MCF 10A (cell line): ENCODE data around the gene ZNF148. TPM values are rescaled to one million over a fixed set of nuclear protein-coding genes. Genes with fewer than 3 reads are reported as not detected.
A peak's percentile ranks its signal among the peaks of the same experiment; 100 is the strongest.

Experiments
- BruUV-seq: library from RNA; stranded (reverse); fragments of 400-500 nt; replicated peaks from 2 replicates; lab custom pipeline; 2021; lab: Mats Ljungman, UMichigan
- CTCF ChIA-PET: fragments of 300-600 bp; sonication (Branson Sonifier 250); formaldehyde crosslinking; extraction: SDS; loops from one replicate; lab custom pipeline; 2021; ENCODE audit warnings: antibody characterized with exemption, inconsistent platforms; lab: Yijun Ruan, JAX
- POLR2A ChIA-PET: fragments of 300-600, 350-650 bp; sonication (Branson Sonifier 250); formaldehyde crosslinking; extraction: SDS; loops from one replicate; lab custom pipeline; 2020; ENCODE audit warnings: antibody characterized with exemption, inconsistent platforms; lab: Yijun Ruan, JAX
- DNase-seq: peaks from one replicate; pipeline ENCODE4 v3.0.0-alpha.2; 2018; ENCODE audit not compliant: unreplicated experiment
- H3K27ac Mint-ChIP-seq: one replicate; pipeline ENCODE4 v1.8.0; 2022; ENCODE audit warnings: mild to moderate bottlenecking, low read depth, mixed read lengths; ENCODE audit not compliant: unreplicated experiment
- H3K27me3 Mint-ChIP-seq: one replicate; pipeline ENCODE4 v1.8.0; 2022; ENCODE audit warnings: mixed read lengths; ENCODE audit not compliant: insufficient read depth, unreplicated experiment
- H3K36me3 Mint-ChIP-seq: one replicate; pipeline ENCODE4 v1.8.0; 2022; ENCODE audit warnings: mild to moderate bottlenecking, moderate library complexity, mixed read lengths; ENCODE audit not compliant: insufficient read depth, unreplicated experiment
- H3K4me1 Mint-ChIP-seq: one replicate; pipeline ENCODE4 v1.8.0; 2022; ENCODE audit warnings: mixed read lengths; ENCODE audit not compliant: insufficient read depth, unreplicated experiment
- H3K4me3 Mint-ChIP-seq: one replicate; pipeline ENCODE4 v1.8.0; 2022; ENCODE audit warnings: mild to moderate bottlenecking, moderate library complexity, mixed read lengths; ENCODE audit not compliant: unreplicated experiment
- H3K9me3 Mint-ChIP-seq: one replicate; pipeline ENCODE4 v1.8.0; 2022; ENCODE audit warnings: mixed read lengths; ENCODE audit not compliant: unreplicated experiment
- CTCF ChIP-seq: fragments of 200-600 bp; IDR thresholded peaks from one replicate; pipeline ENCODE4 v1.8.0; 2022; ENCODE audit warnings: antibody characterized with exemption, mild to moderate bottlenecking; ENCODE audit not compliant: unreplicated experiment
- intact Hi-C: fragments of 100-400 bp; cut with micrococcal nuclease; formaldehyde crosslinking; loops from 2 replicates; pipeline ENCODE4 v1.14.1; 2022
- total RNA-seq: library from RNA; stranded (reverse); gene quantifications from 2 replicates; pipeline ENCODE4 v1.2.3, GENCODE V29; 2022

Gene ZNF148
- total RNA-seq, 1 experiment from 2014 or later, result 35.2 TPM

- peaks cover 8% of the 10 kb centered on the region for H3K9me3 Mint-ChIP-seq
- H3K4me3 Mint-ChIP-seq, result no peak overlapping the region
Observed at GRCh38 chr3:125322917-125323316, 52.2 kb downstream of the ZNF148 start.

GRCh38 chr3:125322166-125322565, 53.0 kb downstream of the ZNF148 start:
- ChIA-PET POLR2A (interaction anchor here (1.4 kb wide), 1 partner anchor 12 kb away, joined by 8 read pairs; no protein-coding TSS in a partner anchor), CTCF (no interaction called here)
- Mint-ChIP-seq H3K36me3 (peaks cover 16% of the 10 kb centered on the region), H3K27ac (peak overlapping the region; percentile 51), H3K9me3 (peaks cover 8% of the 10 kb centered on the region), H3K4me1 (peaks cover 19% of the 10 kb centered on the region), H3K27me3 (no peaks in the 10 kb centered on the region), H3K4me3 (peak overlapping the region; percentile 49)
- peak; percentile 85 for DNase-seq
- intact Hi-C loops, result no loop called here
- TF ChIP-seq CTCF, result no peak
- BruUV-seq, result no TSS peak

More at GRCh38 chr3:125322917-125323316, 52.2 kb downstream of the ZNF148 start:
- Mint-ChIP-seq H3K27me3 (no peaks in the 10 kb centered on the region), H3K4me1 (peaks cover 11% of the 10 kb centered on the region), H3K27ac (no peak overlapping the region), H3K36me3 (peaks cover 16% of the 10 kb centered on the region)
- ChIA-PET CTCF (interaction anchor here (0.6 kb wide), 1 partner anchor 12 kb away, joined by 3 read pairs; no protein-coding TSS in a partner anchor), POLR2A (interaction anchor here (0.9 kb wide), 1 partner anchor 53 kb away, joined by 4 read pairs; the partner anchor contains the start of gene ZNF148)
- DNase-seq, result no peak
- intact Hi-C loops, result no loop called here
- TF ChIP-seq CTCF, result no peak
- BruUV-seq, result TSS peak; percentile 14

GRCh38 chr3:125319765-125320164, 55.4 kb downstream of the ZNF148 start:
- no peak overlapping the region for H3K27ac Mint-ChIP-seq
- DNase-seq, result no peak
- intact Hi-C loops, result no loop called here
- H3K9me3 Mint-ChIP-seq, result no peaks in the 10 kb centered on the region
- H3K4me3 Mint-ChIP-seq, result no peak overlapping the region
- H3K4me1 Mint-ChIP-seq, result peaks cover 15% of the 10 kb centered on the region
- ChIA-PET CTCF (interaction anchor here (0.6 to 1.9 kb wide), 2 partner anchors 9 to 584 kb away, joined by 3 to 5 read pairs; no protein-coding TSS in a partner anchor), POLR2A (interaction anchor here (2.2 kb wide), 1 partner anchor 55 kb away, joined by 10 read pairs; the partner anchor contains the start of gene ZNF148)
- no peaks in the 10 kb centered on the region for H3K27me3 Mint-ChIP-seq
- peaks cover 21% of the 10 kb centered on the region for H3K36me3 Mint-ChIP-seq
- no TSS peak for BruUV-seq
- no peak for TF ChIP-seq CTCF

DNA sequence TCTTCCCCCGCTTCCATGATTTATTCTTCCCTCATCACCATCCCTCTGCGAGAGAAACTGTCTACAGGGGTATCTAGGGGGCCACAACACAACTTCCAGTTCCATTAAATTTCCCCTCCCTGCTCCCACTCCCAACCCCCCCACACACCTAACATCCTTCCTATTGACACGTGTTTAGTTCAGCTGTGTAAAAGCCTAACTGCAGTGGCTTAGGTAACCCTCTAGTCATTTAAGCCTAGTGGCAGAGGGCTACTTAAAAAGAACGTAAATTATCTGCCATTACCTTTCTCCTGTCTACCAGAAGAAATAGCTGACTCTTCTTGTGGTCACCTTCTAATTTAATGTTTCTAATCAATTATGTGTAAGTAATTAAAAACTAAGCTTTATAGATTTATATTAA, 56.3 kb downstream of the ZNF148 start:
- TF ChIP-seq CTCF, result no peak
- Mint-ChIP-seq H3K4me1 (peaks cover 15% of the 10 kb centered on the region), H3K9me3 (no peaks in the 10 kb centered on the region), H3K27ac (no peak overlapping the region), H3K4me3 (no peak overlapping the region), H3K27me3 (no peaks in the 10 kb centered on the region), H3K36me3 (peaks cover 20% of the 10 kb centered on the region)
- DNase-seq, result no peak
- ChIA-PET CTCF (interaction anchor here (1.9 kb wide), 1 partner anchor 8 kb away, joined by 5 read pairs; no protein-coding TSS in a partner anchor), POLR2A (interaction anchor here (1.1 to 2.1 kb wide), 2 partner anchors 23 to 57 kb away, joined by 4 to 9 read pairs; partner anchors contain the start of gene ZNF148)
- no TSS peak for BruUV-seq
- intact Hi-C loops, result no loop called here
